IMR-90 (cell line): ENCODE data around the gene AIRE. TPM values are rescaled to one million over a fixed set of nuclear protein-coding genes. Genes with fewer than 3 reads are reported as not detected.
A peak's percentile ranks its signal among the peaks of the same experiment; 100 is the strongest.

Source experiments
- ATAC-seq: fragments of 200-7000 bp; cut with Tn5 transposase; 2 replicates; pipeline ENCODE4 v1.9.1; 2020; ENCODE audit warnings: low read depth, mild to moderate bottlenecking, moderate library complexity
- BruUV-seq: library from RNA; stranded (reverse); fragments of 400-500 nt; replicated peaks from 2 replicates; lab custom pipeline; 2021; lab: Mats Ljungman, UMichigan
- CTCF ChIA-PET: fragments of 300-600 bp; formaldehyde crosslinking; extraction: SDS; loops from one replicate; lab custom pipeline; 2021; ENCODE audit warnings: antibody characterized with exemption; lab: Yijun Ruan, JAX
- POLR2A ChIA-PET: fragments of 300-600 bp; sonication (Branson Sonifier 250); formaldehyde crosslinking; loops from one replicate; lab custom pipeline; 2022; ENCODE audit warnings: antibody characterized with exemption; ENCODE audit not compliant: unreplicated experiment; lab: Charles Lee
- DNase-seq: peaks from one replicate; pipeline ENCODE4 v3.0.0; 2013
- H2AFZ ChIP-seq: replicated peaks from 2 replicates; pipeline ENCODE3; 2013; ENCODE audit warnings: low read length, mild to moderate bottlenecking; ENCODE audit not compliant: poor library complexity
- H2AK5ac ChIP-seq: 2 replicates; pipeline ENCODE4 v1.6.1; 2013; ENCODE audit warnings: low read depth, low read length, inconsistent platforms
- H2AK9ac ChIP-seq: replicated peaks from 2 replicates; pipeline ENCODE3; 2013; ENCODE audit warnings: mild to moderate bottlenecking, low read depth, low read length, moderate library complexity; ENCODE audit not compliant: poor library complexity
- H2BK120ac ChIP-seq: 2 replicates; pipeline ENCODE4 v1.6.1; 2013; ENCODE audit warnings: low read depth, low read length, inconsistent platforms
- H2BK15ac ChIP-seq: 3 replicates; pipeline ENCODE4 v1.6.1; 2013; ENCODE audit warnings: low read depth, low read length, inconsistent platforms
- H2BK20ac ChIP-seq: 2 replicates; pipeline ENCODE4 v1.6.1; 2013; ENCODE audit warnings: low read depth, mild to moderate bottlenecking, inconsistent platforms, low read length, moderate library complexity
- H2BK5ac ChIP-seq: 2 replicates; pipeline ENCODE4 v1.6.1; 2013; ENCODE audit warnings: mild to moderate bottlenecking, low read depth, low read length, inconsistent platforms; ENCODE audit not compliant: poor library complexity, severe bottlenecking
- H3K14ac ChIP-seq: replicated peaks from 2 replicates; pipeline ENCODE4 v1.6.1; 2013; ENCODE audit warnings: low read depth, low read length, inconsistent platforms
- H3K18ac ChIP-seq: 2 replicates; pipeline ENCODE4 v1.6.1; 2013; ENCODE audit warnings: low read depth, low read length, control low read depth
- H3K23ac ChIP-seq: 2 replicates; pipeline ENCODE4 v1.6.1; 2013; ENCODE audit warnings: low read depth, low read length, inconsistent platforms
- H3K27ac ChIP-seq: 2 replicates; pipeline ENCODE4 v1.5.1; 2013; ENCODE audit warnings: mild to moderate bottlenecking, control low read depth, low read length; ENCODE audit not compliant: insufficient read depth
- H3K27me3 ChIP-seq: 2 replicates; pipeline ENCODE4 v1.6.1; 2013; ENCODE audit warnings: low read length; ENCODE audit not compliant: control insufficient read depth, insufficient read depth
- H3K36me3 ChIP-seq: 2 replicates; pipeline ENCODE4 v1.6.1; 2013; ENCODE audit warnings: low read length, mixed read lengths; ENCODE audit not compliant: control insufficient read depth, insufficient read depth
- H3K4ac ChIP-seq: 2 replicates; pipeline ENCODE4 v1.6.1; 2013; ENCODE audit warnings: low read depth, low read length, inconsistent platforms
- H3K4me1 ChIP-seq: 2 replicates; pipeline ENCODE4 v1.6.1; 2013; ENCODE audit warnings: low read length, mixed read lengths; ENCODE audit not compliant: control insufficient read depth, insufficient read depth
- H3K4me2 ChIP-seq: 2 replicates; pipeline ENCODE4 v1.6.1; 2013; ENCODE audit warnings: low read depth, mild to moderate bottlenecking, control low read depth, low read length, moderate library complexity
- H3K4me3 ChIP-seq: 2 replicates; pipeline ENCODE4 v1.5.1; 2013; ENCODE audit warnings: low read depth, mild to moderate bottlenecking, control low read depth, low read length, moderate library complexity; ENCODE audit not compliant: insufficient read depth
- H3K56ac ChIP-seq: 2 replicates; pipeline ENCODE4 v1.6.1; 2013; ENCODE audit warnings: low read length, inconsistent platforms; ENCODE audit not compliant: insufficient read depth; ENCODE audit errors: extremely low read depth
- H3K79me1 ChIP-seq, 2 experiments: 2 replicates each; pipeline ENCODE4 v1.6.1; 2013; ENCODE audit warnings: low read length in 2 of 2, inconsistent platforms in 1 of 2, low read depth in 1 of 2
- H3K9ac ChIP-seq: 2 replicates; pipeline ENCODE4 v1.6.1; 2013; ENCODE audit warnings: low read depth, low read length, control low read depth
- H3K9me1 ChIP-seq: 2 replicates; pipeline ENCODE4 v1.6.1; 2013; ENCODE audit warnings: low read length, inconsistent platforms; ENCODE audit not compliant: insufficient read depth
- H3K9me3 ChIP-seq: 2 replicates; pipeline ENCODE4 v1.6.1; 2013; ENCODE audit warnings: low read length; ENCODE audit not compliant: control insufficient read depth, insufficient read depth
- H4K20me1 ChIP-seq: 2 replicates; pipeline ENCODE4 v1.6.1; 2013; ENCODE audit warnings: low read length, inconsistent platforms; ENCODE audit not compliant: insufficient read depth
- H4K5ac ChIP-seq: 2 replicates; pipeline ENCODE4 v1.6.1; 2013; ENCODE audit warnings: mild to moderate bottlenecking, low read depth, low read length, control low read depth
- H4K8ac ChIP-seq, 2 experiments: 2 replicates each; pipeline ENCODE4 v1.6.1; 2013; ENCODE audit warnings: low read depth in 2 of 2, low read length in 2 of 2, control low read depth in 1 of 2, inconsistent platforms in 1 of 2
- H4K91ac ChIP-seq: 2 replicates; pipeline ENCODE4 v1.6.1; 2013; ENCODE audit warnings: low read depth, low read length, inconsistent platforms; ENCODE audit not compliant: insufficient read depth
- BHLHE40 ChIP-seq: fragments of 150-350 bp; IDR thresholded peaks from 2 replicates; pipeline ENCODE4 v1.6.1; 2016; ENCODE audit warnings: mild to moderate bottlenecking, low read depth, low read length
- CEBPB ChIP-seq: IDR thresholded peaks from 2 replicates; pipeline ENCODE4 v1.6.1; 2012; ENCODE audit warnings: low read depth, low read length, improper control_type of control experiment
- CHD1 ChIP-seq: IDR thresholded peaks from 2 replicates; pipeline ENCODE4 v1.6.1; 2012; ENCODE audit warnings: low read depth, low read length, improper control_type of control experiment
- FOS ChIP-seq: fragments of 150-350 bp; IDR thresholded peaks from 2 replicates; pipeline ENCODE4 v1.6.1; 2016; ENCODE audit warnings: low read depth, low read length
- MAZ ChIP-seq: IDR thresholded peaks from 2 replicates; pipeline ENCODE4 v1.6.1; 2012; ENCODE audit warnings: low read depth, mild to moderate bottlenecking, low read length, improper control_type of control experiment, moderate library complexity, borderline replicate concordance
- MXI1 ChIP-seq: IDR thresholded peaks from 2 replicates; pipeline ENCODE4 v1.6.1; 2012; ENCODE audit warnings: low read depth, mild to moderate bottlenecking, low read length, moderate library complexity, borderline replicate concordance
- NFE2L2 ChIP-seq: fragments of 150-350 bp; IDR thresholded peaks from 2 replicates; pipeline ENCODE4 v1.6.1; 2016; ENCODE audit warnings: low read depth, mild to moderate bottlenecking, low read length
- POLR2A ChIP-seq: IDR thresholded peaks from 2 replicates; pipeline ENCODE4 v1.6.1; 2012; ENCODE audit warnings: mild to moderate bottlenecking, low read depth, low read length
- RAD21 ChIP-seq: IDR thresholded peaks from 2 replicates; pipeline ENCODE4 v1.6.1; 2012; ENCODE audit warnings: low read length, improper control_type of control experiment
- RCOR1 ChIP-seq: IDR thresholded peaks from 2 replicates; pipeline ENCODE4 v1.6.1; 2012; ENCODE audit warnings: mild to moderate bottlenecking, low read length, improper control_type of control experiment; ENCODE audit not compliant: insufficient replicate concordance
- RFX5 ChIP-seq: IDR thresholded peaks from 2 replicates; pipeline ENCODE4 v1.8.0; 2012; ENCODE audit warnings: low read depth, mild to moderate bottlenecking, low read length, moderate library complexity
- SMC3 ChIP-seq: fragments of 150-350 bp; IDR thresholded peaks from 2 replicates; pipeline ENCODE4 v1.6.1; 2016; ENCODE audit warnings: low read depth, mild to moderate bottlenecking, antibody characterized with exemption, low read length, moderate library complexity
- WGBS, 2 experiments: methylation state at CpG; one replicate each; pipeline versions ENCODE4 v1.1.5 to v1.1.7; 2013; ENCODE audit warnings: missing lambda C conversion rate in 2 of 2; ENCODE audit not compliant: insufficient read length in 1 of 2; ENCODE audit errors: extremely low coverage in 2 of 2; 5-methylcytosine and 5-hydroxymethylcytosine counted together
- dilution Hi-C: fragments of 300-500 bp; cut with HindIII; formaldehyde crosslinking; loops from one replicate; pipeline ENCODE4 v1.14.3; 2018; ENCODE audit warnings: low sequenced_read_pairs; ENCODE audit not compliant: unreplicated experiment
- in situ Hi-C: fragments of 300-500 bp; cut with MboI; formaldehyde crosslinking; loops from 3 replicates; pipeline ENCODE4 v1.14.3; 2019; ENCODE audit warnings: low sequenced_read_pairs, inconsistent platforms, mixed read lengths
- intact Hi-C: fragments of 100-400 bp; cut with micrococcal nuclease; formaldehyde crosslinking; loops from 2 replicates; pipeline ENCODE4 v1.10.0; 2022
- polyA plus RNA-seq, 3 experiments: library from polyadenylated mRNA; depleted of rRNA; stranded (reverse); fragments of >200 nt; gene quantifications; 2 replicates each; pipeline ENCODE4 v1.2.3, GENCODE V29; 2012; ENCODE audit warnings: low replicate concordance in 1 of 3
- total RNA-seq: library from RNA; depleted of rRNA; stranded (reverse); fragments of >200 nt; gene quantifications from 2 replicates; pipeline ENCODE4 v1.2.3, GENCODE V29; 2012
- TF ChIP-seq, protein P1 (sequence below): fragments of 150-350 bp; IDR thresholded peaks from 2 replicates; pipeline ENCODE4 v1.6.1; 2016; ENCODE audit warnings: low read depth, mild to moderate bottlenecking, low read length, moderate library complexity, borderline replicate concordance
- TF ChIP-seq, protein P2 (sequence below): fragments of 150-350 bp; IDR thresholded peaks from 2 replicates; pipeline ENCODE4 v1.6.1; 2017; ENCODE audit warnings: mild to moderate bottlenecking, antibody characterized with exemption, low read length, low read depth

The AIRE gene
- total and polyA plus RNA-seq, 2 of the 4 experiments (the other 2 are of a cell fraction), result 0.05 TPM; not detected in 1

DNA sequence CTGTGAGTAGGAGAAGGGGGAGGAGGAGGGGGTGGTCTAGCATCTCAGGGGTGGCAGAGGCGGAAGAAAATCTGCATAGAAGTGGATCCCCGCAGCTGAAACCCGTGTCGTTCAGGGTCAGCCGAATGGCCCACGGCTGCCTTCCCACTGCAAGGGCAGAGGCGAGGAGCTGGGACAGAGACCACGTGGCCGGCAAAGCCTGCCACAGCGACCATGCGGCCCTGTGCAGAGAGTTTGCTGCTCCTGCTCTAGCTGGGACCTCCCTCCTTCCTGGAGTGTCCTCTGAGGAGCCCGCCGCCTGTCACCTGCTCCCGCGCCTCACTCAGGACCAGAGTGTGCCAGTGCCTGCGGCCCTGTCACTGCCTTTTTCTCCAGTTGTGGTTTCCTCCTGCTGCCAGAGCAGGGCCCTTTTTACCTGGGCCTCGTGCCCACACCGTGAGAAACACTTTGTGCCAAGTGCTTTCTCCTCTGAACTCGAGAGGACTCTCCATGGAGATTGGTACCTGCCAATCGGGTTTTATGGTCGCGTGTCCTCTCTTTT, 62.3 kb downstream of the AIRE start:
- 29% methylated on average over 12 of the region's 22 CpGs; no CpG with 5 or more reads in 1 of the 2 experiments for WGBS, 2 experiments
- Histone ChIP-seq H3K56ac (no peak overlapping the region), H3K27me3 (peaks cover 57% of the 10 kb centered on the region)

More for the DNA sequence above, 62.3 kb downstream of the AIRE start:
- no peak overlapping the region for H2BK120ac ChIP-seq
- H3K36me3 ChIP-seq, result no peaks in the 10 kb centered on the region
- H2AK9ac ChIP-seq, result no peak overlapping the region
- no peaks in the 10 kb centered on the region for H3K9me1 ChIP-seq
- no peak for TF ChIP-seq MXI1
- TF ChIP-seq, protein P1, sequence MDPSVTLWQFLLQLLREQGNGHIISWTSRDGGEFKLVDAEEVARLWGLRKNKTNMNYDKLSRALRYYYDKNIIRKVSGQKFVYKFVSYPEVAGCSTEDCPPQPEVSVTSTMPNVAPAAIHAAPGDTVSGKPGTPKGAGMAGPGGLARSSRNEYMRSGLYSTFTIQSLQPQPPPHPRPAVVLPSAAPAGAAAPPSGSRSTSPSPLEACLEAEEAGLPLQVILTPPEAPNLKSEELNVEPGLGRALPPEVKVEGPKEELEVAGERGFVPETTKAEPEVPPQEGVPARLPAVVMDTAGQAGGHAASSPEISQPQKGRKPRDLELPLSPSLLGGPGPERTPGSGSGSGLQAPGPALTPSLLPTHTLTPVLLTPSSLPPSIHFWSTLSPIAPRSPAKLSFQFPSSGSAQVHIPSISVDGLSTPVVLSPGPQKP, result no peak
- no peak for TF ChIP-seq RFX5
- TF ChIP-seq MAZ, result no peak
- TF ChIP-seq SMC3, result no peak
- TF ChIP-seq, protein P2, sequence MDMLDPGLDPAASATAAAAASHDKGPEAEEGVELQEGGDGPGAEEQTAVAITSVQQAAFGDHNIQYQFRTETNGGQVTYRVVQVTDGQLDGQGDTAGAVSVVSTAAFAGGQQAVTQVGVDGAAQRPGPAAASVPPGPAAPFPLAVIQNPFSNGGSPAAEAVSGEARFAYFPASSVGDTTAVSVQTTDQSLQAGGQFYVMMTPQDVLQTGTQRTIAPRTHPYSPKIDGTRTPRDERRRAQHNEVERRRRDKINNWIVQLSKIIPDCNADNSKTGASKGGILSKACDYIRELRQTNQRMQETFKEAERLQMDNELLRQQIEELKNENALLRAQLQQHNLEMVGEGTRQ, result no peak
- no peak for TF ChIP-seq CHD1
- TF ChIP-seq RAD21, result no peak
- no peak for TF ChIP-seq POLR2A
- no peak for TF ChIP-seq BHLHE40
- no peak for TF ChIP-seq RCOR1
- no peak for TF ChIP-seq FOS
- TF ChIP-seq CEBPB, result no peak
- TF ChIP-seq NFE2L2, result no peak
- H3K4me1 ChIP-seq, result no peaks in the 10 kb centered on the region
- H3K4me3 ChIP-seq, result no peak overlapping the region
- H4K5ac ChIP-seq, result no peak overlapping the region
- no peaks in the 10 kb centered on the region for H3K79me1 ChIP-seq
- H3K9ac ChIP-seq, result no peak overlapping the region
- no peak overlapping the region for H3K27ac ChIP-seq
- no peak overlapping the region for H2BK20ac ChIP-seq
- no peaks in the 10 kb centered on the region for H3K9me3 ChIP-seq
- ChIA-PET CTCF (no interaction called here), POLR2A (no interaction called here)
- no peak overlapping the region for H4K91ac ChIP-seq
- no peak for DNase-seq
- H3K4me2 ChIP-seq, result no peak overlapping the region
- no TSS peak for BruUV-seq
- H2BK15ac ChIP-seq, result no peak overlapping the region
- 0 out of 2 replicates have a peak, but pooled peaks have one; percentile 15 for ATAC-seq
- no peak overlapping the region for H3K4ac ChIP-seq
- no peak overlapping the region for H3K23ac ChIP-seq
- H2BK5ac ChIP-seq, result no peak overlapping the region
- H3K18ac ChIP-seq, result no peak overlapping the region
- dilution Hi-C loops, result no loop called here
- intact Hi-C loops, result no loop called here
- H3K14ac ChIP-seq, result no peak overlapping the region
- in situ Hi-C loops, result no loop called here
- H2AFZ ChIP-seq, result peak overlapping the region; percentile 72
- H4K20me1 ChIP-seq, result no peaks in the 10 kb centered on the region
- H2AK5ac ChIP-seq, result no peak overlapping the region
- H4K8ac ChIP-seq, result no peak overlapping the region
